Skeletal muscle satellite cell (primary cell): Measurements from ENCODE around the gene RERE.
"Not testable (repeated sequence)": the region's sequence is repeated elsewhere in the genome, so short reads cannot be mapped to it uniquely, and the experiment has no call there.

Source experiments
- H3K27me3 ChIP-seq: 2 replicates; pipeline ENCODE4 v1.7.0; 2013; ENCODE audit warnings: low read length; ENCODE audit not compliant: control insufficient read depth, insufficient read depth
- H3K36me3 ChIP-seq: 2 replicates; pipeline ENCODE4 v1.7.0; 2013; ENCODE audit warnings: mild to moderate bottlenecking, control low read depth, low read length; ENCODE audit not compliant: insufficient read depth
- H3K4me1 ChIP-seq: 2 replicates; pipeline ENCODE4 v1.7.0; 2013; ENCODE audit warnings: low read length; ENCODE audit not compliant: control insufficient read depth, insufficient read depth
- H3K4me2 ChIP-seq: 2 replicates; pipeline ENCODE4 v1.7.0; 2013; ENCODE audit warnings: mild to moderate bottlenecking, low read length
- H3K4me3 ChIP-seq: 2 replicates; pipeline ENCODE4 v1.7.0; 2013; ENCODE audit warnings: low read length
- H3K9ac ChIP-seq: 2 replicates; pipeline ENCODE4 v1.7.0; 2013; ENCODE audit warnings: mild to moderate bottlenecking, low read depth, low read length, moderate library complexity
- H3K9me3 ChIP-seq: replicated peaks from 2 replicates; pipeline ENCODE4 v1.7.0; 2013; ENCODE audit warnings: mild to moderate bottlenecking, control low read depth, low read length

RERE gene

GRCh38 chr1:8621785-8622348, 195.6 kb downstream of the RERE start:
- not testable (repeated sequence) for H3K4me3 ChIP-seq

GRCh38 chr1:8621034-8621582, 196.3 kb downstream of the RERE start:
- peaks cover 14% of the 10 kb centered on the region for H3K4me1 ChIP-seq
- not testable (repeated sequence) for H3K9me3 ChIP-seq, H3K27me3 ChIP-seq, H3K36me3 ChIP-seq, H3K4me3 ChIP-seq, H3K9ac ChIP-seq, H3K4me2 ChIP-seq

More at GRCh38 chr1:8621785-8622348, 195.6 kb downstream of the RERE start:
- H3K36me3 ChIP-seq, H3K9ac ChIP-seq, H3K9me3 ChIP-seq, H3K27me3 ChIP-seq, H3K4me2 ChIP-seq: not testable (repeated sequence)
- H3K4me1 ChIP-seq = peaks cover 21% of the 10 kb centered on the region

GRCh38 chr1:8619917-8620502, 197.4 kb downstream of the RERE start:
- H3K4me2 ChIP-seq, H3K4me1 ChIP-seq, H3K27me3 ChIP-seq, H3K9me3 ChIP-seq, H3K36me3 ChIP-seq, H3K4me3 ChIP-seq, H3K9ac ChIP-seq: not testable (repeated sequence)

GRCh38 chr1:8619419-8619818, 198.0 kb downstream of the RERE start:
- H3K9me3 ChIP-seq, H3K36me3 ChIP-seq, H3K9ac ChIP-seq, H3K4me1 ChIP-seq, H3K4me3 ChIP-seq, H3K4me2 ChIP-seq, H3K27me3 ChIP-seq: not testable (repeated sequence)

- H3K4me3 ChIP-seq = not testable (repeated sequence)
Measured at GRCh38 chr1:8616791-8617190, 200.6 kb downstream of the RERE start.

GRCh38 chr1:8611634-8612515, 205.6 kb downstream of the RERE start:
- not testable (repeated sequence) for H3K4me2 ChIP-seq, H3K9ac ChIP-seq, H3K27me3 ChIP-seq, H3K4me3 ChIP-seq, H3K9me3 ChIP-seq, H3K4me1 ChIP-seq, H3K36me3 ChIP-seq

More at GRCh38 chr1:8616791-8617190, 200.6 kb downstream of the RERE start:
- H3K4me1 ChIP-seq, H3K9me3 ChIP-seq, H3K27me3 ChIP-seq, H3K36me3 ChIP-seq, H3K9ac ChIP-seq, H3K4me2 ChIP-seq: not testable (repeated sequence)

GRCh38 chr1:8607906-8608305, 209.5 kb downstream of the RERE start:
- H3K4me2 ChIP-seq = no peak overlapping the region
- H3K9me3 ChIP-seq = no peaks in the 10 kb centered on the region
- no peaks in the 10 kb centered on the region for H3K4me1 ChIP-seq
- no peaks in the 10 kb centered on the region for H3K27me3 ChIP-seq
- no peak overlapping the region for H3K4me3 ChIP-seq
- no peak overlapping the region for H3K9ac ChIP-seq
- H3K36me3 ChIP-seq = no peaks in the 10 kb centered on the region

- no peaks in the 10 kb centered on the region for H3K36me3 ChIP-seq
- no peaks in the 10 kb centered on the region for H3K27me3 ChIP-seq
- no peaks in the 10 kb centered on the region for H3K4me1 ChIP-seq
- H3K4me2 ChIP-seq = no peak overlapping the region
- H3K9me3 ChIP-seq = no peaks in the 10 kb centered on the region
- no peak overlapping the region for H3K4me3 ChIP-seq
- H3K9ac ChIP-seq = no peak overlapping the region
Measured at GRCh38 chr1:8604041-8604945, 213.1 kb downstream of the RERE start.

- H3K4me1 ChIP-seq = peaks cover 10% of the 10 kb centered on the region
- H3K9ac ChIP-seq = no peak overlapping the region
- no peaks in the 10 kb centered on the region for H3K36me3 ChIP-seq
- H3K4me2 ChIP-seq = no peak overlapping the region
- H3K27me3 ChIP-seq = no peaks in the 10 kb centered on the region
- no peak overlapping the region for H3K4me3 ChIP-seq
- H3K9me3 ChIP-seq = no peaks in the 10 kb centered on the region
Measured at GRCh38 chr1:8603220-8603616, 214.2 kb downstream of the RERE start.

GRCh38 chr1:8602471-8603219, 214.8 kb downstream of the RERE start:
- Histone ChIP-seq H3K36me3 (no peaks in the 10 kb centered on the region), H3K4me2 (no peak overlapping the region), H3K9ac (no peak overlapping the region), H3K27me3 (no peaks in the 10 kb centered on the region), H3K4me3 (no peak overlapping the region), H3K4me1 (peaks cover 16% of the 10 kb centered on the region), H3K9me3 (no peaks in the 10 kb centered on the region)
